Central memory CD4-positive, alpha-beta T cell (primary cell): ENCODE measurements around the gene F2.

ENCODE experiments used
- DNase-seq: peaks from one replicate; pipeline ENCODE4 v3.0.0; 2022

The F2 gene

DNA sequence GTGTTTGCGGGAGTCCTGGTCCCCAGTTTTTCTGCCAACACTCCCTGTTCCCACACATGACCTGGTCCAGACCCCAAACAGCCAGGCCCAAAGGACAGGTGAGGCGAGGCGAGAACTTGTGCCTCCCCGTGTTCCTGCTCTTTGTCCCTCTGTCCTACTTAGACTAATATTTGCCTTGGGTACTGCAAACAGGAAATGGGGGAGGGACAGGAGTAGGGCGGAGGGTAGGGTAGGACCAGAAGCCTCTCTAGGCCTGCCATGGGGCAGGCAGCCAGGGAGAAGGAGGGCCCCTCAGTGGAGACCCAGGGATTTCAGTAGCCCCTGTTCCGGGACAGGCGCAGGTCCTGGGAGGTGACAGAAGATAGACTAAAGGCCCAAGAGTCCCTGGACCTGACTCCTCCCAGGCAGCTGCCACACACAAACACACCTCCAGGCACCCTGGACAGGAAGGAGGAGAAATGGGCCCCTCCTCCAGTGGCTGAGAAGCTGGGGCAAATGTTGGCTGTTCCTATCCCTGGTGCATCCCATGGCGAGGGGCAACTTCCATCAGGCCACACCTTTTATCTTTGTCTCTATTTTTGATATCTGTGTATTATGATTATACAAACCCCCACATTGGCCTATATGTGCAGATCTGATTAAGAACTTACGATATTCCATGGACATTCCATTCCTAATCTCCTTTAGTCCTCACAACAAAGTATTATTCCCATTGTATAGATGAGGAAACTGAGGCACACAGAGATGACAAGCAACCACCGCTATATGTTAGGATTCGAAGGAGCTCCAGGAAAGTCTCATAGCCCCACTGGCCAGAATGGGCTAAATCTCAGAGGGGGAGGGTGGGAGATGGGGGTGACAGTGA is 626 bp upstream of the F2 start:
- no peak for DNase-seq

DNA sequence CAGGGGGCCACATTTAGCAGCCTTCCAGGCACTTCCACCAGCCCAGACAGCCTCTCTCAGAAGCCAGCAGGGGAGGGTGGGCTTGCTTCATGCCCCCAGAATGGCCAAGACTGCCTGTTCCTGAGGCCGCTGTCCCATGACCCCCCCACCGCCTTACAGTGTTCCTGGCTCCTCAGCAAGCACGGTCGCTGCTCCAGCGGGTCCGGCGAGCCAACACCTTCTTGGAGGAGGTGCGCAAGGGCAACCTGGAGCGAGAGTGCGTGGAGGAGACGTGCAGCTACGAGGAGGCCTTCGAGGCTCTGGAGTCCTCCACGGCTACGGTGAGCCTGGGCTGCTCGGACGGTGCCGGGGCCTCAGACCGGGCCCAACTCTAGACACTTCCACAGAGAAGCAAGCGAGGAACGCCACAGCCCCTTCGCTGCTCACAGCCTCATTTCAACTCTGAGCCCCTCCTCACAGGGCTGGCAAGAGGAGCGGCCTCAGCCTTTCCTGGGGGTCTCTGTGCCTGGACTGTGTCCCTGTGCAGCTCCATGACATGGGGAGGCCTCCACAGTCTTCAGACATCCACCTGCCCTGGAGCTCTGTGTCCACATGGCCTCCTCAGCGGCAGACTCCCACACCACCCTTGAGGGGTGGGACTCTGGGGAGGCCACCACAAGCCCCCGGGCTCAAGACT is 668 bp downstream of the F2 start:
- no peak for DNase-seq

DNA sequence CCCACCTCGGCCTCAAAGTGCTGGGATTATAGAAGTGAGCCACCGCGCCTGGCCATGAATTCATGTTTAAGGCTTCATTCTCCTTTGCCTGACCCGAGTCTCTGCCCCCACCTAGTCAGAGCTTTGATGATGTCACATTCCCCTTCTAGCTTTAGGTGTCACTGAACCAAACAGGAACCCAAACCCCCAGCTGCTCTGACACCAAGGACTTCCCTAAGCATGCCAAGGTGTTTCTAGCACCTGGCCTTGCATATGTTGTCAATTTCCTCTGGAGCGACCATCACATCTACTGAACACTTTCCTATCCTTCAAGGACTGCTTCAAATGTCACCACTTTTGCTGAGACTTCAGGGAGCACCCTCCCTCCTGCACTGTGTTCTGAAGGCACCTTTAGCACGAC is 2.3 kb downstream of the F2 start:
- DNase-seq, result no peak

DNA sequence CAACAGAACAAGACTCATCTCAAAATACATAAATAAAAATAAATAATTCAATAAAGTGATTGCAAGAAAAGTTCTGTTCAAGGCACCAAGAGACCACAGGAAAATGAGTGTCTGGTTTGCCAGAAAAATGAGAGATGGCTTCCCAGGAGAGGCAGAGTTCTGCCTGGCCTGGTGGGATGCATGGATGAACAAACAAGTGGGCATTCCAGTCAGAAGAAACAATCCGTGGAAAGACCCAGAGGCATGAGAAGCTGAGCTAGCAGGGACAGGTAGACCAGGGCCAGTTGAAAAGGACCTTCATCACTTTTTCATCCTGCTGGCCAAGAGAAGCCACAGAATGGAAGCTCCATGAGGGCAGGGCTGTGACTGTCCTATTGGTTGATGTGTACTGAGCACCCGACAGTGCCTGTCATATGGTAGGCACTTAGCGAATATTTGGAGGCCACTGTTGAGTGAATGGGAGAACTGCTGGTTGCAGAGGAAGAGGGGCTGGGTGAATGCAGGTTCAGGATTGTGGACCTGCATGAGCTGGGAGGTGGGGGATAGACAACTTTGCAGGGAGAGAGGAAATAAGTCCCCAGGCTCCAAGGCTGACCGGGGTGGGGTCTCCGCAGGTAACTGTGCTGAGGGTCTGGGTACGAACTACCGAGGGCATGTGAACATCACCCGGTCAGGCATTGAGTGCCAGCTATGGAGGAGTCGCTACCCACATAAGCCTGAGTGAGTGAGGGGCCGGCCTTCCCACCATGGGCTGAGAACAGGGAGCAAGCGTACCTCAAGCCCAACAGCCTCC is 3.7 kb downstream of the F2 start:
- DNase-seq, result no peak

DNA sequence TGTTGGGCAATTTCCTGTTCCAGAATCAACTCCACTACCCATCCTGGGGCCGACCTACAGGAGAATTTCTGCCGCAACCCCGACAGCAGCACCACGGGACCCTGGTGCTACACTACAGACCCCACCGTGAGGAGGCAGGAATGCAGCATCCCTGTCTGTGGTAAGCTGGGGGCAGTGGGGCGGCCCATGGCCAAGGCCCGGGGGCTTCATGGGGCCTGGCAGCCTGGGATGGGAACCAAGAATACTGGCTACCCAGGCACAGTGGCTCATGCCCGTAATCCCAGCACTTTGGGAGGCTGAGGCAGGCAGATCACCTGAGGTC is 4.3 kb downstream of the F2 start:
- DNase-seq, result no peak

DNA sequence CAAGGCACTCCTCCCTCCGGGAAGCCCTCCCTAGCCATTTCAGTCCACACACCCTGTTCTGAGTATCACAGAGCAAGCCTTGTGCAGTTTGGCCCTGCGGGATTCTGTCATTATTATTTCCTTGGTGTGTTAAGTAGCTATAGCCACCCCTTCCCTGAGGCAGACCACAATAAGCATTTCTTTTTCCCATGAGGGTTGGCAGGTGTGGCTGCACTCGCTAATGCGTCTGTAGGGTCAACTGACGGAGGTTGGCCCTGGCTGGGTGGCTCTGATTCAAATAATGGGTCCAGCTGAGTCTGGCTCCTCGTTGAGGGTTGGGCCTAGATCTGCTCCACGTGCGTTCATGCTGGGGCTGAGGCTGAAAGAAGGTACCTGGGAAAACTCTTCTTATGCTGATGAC is 5.1 kb downstream of the F2 start:
- no peak for DNase-seq

DNA sequence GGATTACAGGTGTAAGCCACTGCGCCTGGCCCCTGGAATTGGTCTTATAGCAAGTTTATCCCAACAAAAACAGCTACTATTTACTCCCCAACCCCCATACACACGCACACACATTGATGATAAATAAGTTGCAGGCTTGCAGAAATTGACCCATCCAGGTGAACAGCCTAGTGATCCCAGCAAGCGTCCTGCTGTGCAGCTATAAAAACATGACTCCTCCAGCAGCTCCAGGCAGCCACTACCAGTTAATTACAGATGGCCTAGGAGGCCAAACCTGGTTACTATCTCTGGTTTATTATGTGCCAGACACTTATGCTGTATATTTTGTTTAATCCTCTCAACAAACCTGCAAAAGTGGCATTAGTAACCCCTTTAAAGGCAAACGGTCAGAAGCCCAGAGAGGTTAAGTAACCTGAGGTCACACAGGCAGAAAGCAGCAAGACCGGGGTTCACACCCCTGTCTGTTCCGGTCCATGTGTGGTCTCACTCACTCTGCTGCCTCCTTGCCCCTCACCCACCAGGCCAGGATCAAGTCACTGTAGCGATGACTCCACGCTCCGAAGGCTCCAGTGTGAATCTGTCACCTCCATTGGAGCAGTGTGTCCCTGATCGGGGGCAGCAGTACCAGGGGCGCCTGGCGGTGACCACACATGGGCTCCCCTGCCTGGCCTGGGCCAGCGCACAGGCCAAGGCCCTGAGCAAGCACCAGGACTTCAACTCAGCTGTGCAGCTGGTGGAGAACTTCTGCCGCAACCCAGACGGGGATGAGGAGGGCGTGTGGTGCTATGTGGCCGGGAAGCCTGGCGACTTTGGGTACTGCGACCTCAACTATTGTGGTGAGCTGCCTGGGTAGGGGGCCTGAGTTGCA is 6.6 kb downstream of the F2 start:
- DNase-seq, result no peak

DNA sequence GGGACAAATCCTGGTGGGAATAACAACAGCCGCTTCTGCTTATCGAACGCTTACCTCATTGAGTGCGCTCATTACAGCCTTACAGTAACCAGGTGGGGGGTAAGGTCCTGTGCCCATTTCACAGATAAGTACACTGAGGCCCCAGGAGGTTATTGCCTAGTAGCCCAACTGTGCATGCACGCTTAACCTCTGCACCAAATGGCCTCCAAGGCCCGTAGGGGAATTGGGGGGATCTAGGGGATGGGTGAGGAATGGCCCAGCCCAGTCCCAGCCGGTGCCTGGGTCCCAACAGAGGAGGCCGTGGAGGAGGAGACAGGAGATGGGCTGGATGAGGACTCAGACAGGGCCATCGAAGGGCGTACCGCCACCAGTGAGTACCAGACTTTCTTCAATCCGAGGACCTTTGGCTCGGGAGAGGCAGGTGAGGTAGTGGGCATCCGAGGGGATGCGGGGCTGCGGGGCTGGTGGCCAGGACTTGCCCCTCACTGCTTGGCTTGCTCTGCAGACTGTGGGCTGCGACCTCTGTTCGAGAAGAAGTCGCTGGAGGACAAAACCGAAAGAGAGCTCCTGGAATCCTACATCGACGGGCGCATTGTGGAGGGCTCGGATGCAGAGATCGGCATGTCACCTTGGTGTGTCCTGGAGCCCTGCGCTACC is 7.3 kb downstream of the F2 start:
- no peak for DNase-seq

DNA sequence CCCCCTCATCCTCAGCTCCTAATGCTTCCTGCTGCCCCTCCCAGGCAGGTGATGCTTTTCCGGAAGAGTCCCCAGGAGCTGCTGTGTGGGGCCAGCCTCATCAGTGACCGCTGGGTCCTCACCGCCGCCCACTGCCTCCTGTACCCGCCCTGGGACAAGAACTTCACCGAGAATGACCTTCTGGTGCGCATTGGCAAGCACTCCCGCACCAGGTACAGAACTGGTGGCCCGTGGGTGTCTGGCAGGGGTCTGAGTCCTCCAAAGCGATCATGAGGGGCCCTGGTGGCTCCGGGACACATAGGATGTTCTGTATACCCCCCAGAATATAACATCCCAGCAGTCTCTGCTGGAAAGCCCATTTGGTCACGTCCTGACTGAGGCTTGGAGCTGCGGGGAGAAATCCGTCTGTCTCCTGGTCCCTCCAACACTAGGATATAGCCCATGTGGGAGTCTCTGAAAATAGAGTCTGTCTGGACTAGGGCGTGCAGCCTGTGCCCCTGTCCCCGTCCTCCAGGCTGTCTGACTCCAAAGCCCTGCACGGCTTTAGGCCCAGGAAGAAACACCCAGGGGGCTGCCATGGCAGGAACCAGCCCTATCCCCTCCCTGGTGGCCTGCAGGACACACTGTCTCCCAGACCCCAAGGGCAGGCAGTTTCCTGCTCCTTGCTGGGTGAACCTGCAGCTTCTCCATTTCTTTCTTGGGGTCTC is 9.1 kb downstream of the F2 start:
- DNase-seq, result no peak

DNA sequence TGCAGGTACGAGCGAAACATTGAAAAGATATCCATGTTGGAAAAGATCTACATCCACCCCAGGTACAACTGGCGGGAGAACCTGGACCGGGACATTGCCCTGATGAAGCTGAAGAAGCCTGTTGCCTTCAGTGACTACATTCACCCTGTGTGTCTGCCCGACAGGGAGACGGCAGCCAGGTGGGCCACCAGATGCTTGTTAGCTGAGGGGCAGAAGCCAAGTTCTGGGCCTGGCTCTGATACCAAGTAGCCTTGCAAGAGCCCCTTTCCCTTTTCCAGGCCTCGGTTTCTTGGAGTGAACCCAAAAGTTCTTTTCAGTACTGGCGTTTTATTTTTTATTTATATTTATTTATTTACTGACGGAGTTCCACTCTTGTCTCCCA is 9.6 kb downstream of the F2 start:
- no peak for DNase-seq

DNA sequence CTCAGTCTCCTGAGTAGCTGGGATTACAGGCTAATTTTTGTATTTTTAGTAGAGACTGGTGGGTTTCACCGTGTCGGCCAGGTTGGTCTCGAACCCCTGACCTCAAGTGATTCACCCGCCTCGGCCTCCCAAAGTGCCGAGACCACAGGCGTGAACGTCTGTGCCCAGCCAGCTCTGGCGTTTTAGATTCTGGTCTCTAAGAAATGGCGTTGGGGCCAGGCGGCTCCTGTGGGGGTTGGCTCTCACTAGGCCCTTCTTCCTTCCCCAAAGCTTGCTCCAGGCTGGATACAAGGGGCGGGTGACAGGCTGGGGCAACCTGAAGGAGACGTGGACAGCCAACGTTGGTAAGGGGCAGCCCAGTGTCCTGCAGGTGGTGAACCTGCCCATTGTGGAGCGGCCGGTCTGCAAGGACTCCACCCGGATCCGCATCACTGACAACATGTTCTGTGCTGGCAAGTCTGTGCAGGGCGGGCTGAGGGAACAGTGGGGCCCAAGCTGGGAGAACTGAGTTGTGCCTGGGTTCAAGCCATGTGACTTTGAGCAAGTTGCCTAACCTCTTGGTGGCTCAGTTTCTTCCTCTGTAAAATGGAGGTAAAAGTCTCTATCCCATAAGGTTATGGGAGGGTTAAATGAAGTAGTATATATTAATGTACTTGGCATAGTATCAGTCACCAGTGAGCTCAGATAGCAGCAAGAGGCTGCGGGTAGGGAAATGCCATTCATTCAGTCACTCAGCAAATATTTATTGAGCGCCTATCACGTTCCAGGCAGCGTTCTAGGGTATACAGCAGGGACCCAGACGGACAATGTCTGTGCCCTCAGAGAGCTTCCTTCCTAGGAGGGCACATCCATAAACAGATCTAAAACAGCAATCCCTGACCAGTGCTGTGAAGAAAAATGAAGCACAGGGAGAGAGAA is 10.4 kb downstream of the F2 start:
- DNase-seq, result no peak

DNA sequence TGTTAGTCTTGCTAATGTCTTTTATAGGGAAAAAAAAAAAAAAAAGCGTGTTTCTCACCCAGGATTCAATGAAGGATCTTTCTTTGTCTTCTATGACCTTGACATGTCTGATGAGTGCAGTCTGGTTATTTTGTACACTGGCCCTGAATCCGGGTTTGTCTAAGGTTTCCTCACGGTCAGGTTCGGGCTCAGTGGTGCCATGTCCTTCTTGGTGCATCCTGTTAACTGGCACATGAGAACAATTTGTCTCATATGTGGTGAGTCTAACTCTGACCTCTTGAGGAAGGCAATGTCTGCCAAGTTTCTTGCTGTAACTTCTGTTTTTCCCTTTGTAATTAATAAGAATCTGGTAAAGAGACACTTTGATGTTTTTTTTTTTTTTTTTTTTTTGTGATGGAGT is 12.5 kb downstream of the F2 start:
- no peak for DNase-seq

DNA sequence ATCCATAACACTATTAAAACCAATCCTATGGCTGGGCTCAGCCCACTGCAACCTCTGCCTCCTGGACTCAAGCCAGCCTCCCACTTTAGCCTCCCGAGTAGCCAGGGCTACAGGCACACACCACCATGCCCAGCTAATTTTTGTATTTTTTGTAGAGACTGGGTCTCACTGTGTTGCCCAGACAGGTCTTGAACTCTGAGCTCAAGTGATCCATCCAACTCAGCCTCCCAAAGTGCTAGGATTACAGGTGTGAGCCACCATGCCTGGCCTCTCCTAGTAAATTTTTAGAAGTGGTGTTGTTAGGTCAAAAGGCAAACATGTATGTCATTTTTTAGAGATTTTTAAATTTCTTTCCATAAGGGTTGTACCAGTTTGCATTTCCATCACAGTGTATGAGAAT is 14.2 kb downstream of the F2 start:
- no peak for DNase-seq

DNA sequence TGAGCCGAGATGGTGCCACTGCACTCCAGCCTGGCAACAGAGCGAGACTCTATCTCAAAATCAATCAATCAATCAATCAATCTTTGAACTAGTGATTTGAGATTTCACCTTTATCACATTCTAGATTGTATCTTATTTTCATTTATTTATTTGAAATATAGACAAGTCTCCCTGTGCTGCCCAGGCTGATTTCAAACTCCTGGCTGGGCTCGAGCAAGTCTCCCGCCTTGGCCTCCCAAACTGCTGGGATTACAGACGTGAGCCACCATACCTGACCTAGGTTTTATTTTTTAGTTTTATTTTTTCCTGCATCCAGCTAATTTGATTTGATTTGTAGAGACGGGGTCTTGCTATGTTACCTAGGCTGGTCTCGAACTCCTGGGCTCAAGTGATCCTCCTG is 17.1 kb downstream of the F2 start:
- DNase-seq, result no peak

DNA sequence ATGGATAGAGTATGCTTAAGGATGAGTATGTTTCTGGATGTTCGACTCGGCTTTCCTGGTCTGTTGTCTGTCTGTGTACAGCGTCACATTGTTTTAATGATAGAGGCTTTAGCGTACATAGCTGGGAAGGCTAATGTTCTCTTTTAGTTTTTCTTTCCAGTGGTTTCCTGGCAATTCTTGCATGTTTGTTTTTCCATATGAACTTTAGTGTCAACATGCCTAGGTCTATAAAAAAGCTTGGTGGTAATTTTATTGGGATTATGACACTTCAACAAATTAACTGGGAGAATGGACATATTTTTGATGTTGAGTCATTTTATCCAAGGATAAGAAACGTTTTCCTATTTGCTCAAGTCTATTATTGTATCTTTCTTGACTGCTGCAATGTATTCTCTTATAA is 17.6 kb downstream of the F2 start:
- DNase-seq, result no peak

DNA sequence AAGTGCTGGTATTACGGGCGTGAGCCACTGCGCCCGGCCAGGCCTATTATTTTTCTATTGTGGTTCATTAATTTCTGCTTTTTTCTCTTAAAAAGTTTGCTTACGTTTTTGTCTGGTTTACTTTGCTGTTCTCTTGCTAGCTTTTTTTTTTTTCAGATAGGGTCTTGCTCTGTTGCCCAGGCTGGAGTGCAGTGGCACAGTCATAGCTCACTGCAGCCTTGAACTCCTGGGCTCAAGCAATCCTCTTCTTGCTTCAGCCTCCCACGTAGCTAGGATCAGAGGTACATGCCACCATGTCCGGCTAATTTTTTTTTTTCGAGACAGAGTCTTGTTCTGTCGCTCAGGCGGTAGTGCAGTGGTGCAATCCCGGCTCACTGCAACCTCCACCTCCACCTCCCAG is 18.7 kb downstream of the F2 start:
- DNase-seq, result no peak

DNA sequence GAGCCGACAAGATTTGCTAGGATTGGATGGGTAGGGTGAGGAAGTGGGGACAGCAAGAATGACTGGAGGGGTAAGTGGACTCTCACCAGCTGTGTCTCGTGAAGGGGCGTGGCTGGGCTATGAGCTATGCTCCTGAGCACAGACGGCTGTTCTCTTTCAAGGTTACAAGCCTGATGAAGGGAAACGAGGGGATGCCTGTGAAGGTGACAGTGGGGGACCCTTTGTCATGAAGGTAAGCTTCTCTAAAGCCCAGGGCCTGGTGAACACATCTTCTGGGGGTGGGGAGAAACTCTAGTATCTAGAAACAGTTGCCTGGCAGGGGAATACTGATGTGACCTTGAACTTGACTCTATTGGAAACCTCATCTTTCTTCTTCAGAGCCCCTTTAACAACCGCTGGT is 19.9 kb downstream of the F2 start:
- no peak for DNase-seq

DNA sequence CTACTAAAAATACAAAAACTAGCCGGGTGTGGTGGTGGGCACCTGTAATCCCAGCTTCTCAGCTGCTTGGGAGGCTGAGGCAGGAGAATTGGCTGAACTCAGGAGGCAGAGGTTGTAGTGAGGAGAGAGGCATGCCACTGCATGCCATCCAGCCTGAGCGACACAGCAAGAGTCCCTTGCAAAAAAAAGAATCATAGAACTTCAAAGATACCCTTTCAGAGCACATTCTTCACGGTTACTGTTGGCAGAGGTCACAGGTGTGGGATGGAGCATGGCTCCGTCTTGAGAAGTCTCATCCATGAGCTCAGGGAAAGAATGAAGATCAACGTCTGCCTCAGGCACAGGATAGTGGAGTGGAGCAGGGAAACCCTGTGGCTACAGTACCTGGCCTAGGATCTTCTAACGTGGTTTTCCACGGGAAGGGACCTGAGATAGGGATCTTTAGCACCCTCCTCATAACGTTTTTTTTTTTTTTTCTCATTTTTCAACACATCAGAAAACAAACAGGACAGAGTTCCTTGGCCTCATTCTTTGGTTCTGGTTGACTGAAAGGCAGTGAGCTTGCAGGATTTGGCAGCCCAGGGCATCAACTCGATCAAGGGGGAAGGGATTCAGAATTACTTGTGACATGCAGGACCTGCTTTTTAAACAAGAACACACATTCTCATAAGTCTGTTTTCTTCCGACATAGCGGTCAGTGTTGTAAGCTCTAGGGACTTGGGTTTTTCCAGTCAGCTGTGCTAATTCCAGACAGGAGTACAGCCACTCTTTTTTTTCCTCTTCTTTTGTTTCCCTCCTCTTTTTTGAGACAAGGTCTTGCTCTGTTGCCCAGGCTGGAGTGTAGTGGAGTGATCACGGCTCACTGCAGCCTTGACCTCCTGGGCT is 22.8 kb downstream of the F2 start:
- no peak for DNase-seq

DNA sequence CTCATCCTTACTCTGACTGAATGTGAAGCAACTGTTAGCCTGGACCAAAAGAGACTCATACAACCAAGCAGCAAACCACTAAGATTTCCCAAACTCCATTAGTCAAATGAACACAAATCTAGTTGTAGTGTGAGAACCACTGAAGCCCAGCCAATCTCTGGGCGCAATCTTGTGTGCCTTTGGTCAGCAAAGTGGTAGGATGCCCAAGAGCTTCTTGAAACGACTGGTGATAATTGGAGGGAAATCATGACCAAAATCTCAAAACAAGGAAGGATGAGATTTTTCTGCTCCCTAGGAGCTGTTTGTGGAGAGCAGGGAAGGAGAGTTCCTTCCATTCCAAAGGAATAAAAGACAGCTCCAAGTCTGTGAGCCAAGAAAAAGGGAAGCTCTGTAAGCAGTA is 24.0 kb downstream of the F2 start:
- no peak for DNase-seq
